IMR-90 (cell line): ENCODE results near the gene NLRX1. TPM values are rescaled to one million over a fixed set of nuclear protein-coding genes. Genes with fewer than 3 reads are reported as not detected.

Experiments
- ATAC-seq: fragments of 200-7000 bp; cut with Tn5 transposase; 2 replicates; pipeline ENCODE4 v1.9.1; 2020; ENCODE audit warnings: low read depth, mild to moderate bottlenecking, moderate library complexity
- BruUV-seq: library from RNA; stranded (reverse); fragments of 400-500 nt; replicated peaks from 2 replicates; lab custom pipeline; 2021; lab: Mats Ljungman, UMichigan
- CTCF ChIA-PET: fragments of 300-600 bp; formaldehyde crosslinking; extraction: SDS; loops from one replicate; lab custom pipeline; 2021; ENCODE audit warnings: antibody characterized with exemption; lab: Yijun Ruan, JAX
- POLR2A ChIA-PET: fragments of 300-600 bp; sonication (Branson Sonifier 250); formaldehyde crosslinking; loops from one replicate; lab custom pipeline; 2022; ENCODE audit warnings: antibody characterized with exemption; ENCODE audit not compliant: unreplicated experiment; lab: Charles Lee
- DNase-seq: peaks from one replicate; pipeline ENCODE4 v3.0.0; 2013
- H2AFZ ChIP-seq: replicated peaks from 2 replicates; pipeline ENCODE3; 2013; ENCODE audit warnings: low read length, mild to moderate bottlenecking; ENCODE audit not compliant: poor library complexity
- H2AK5ac ChIP-seq: 2 replicates; pipeline ENCODE4 v1.6.1; 2013; ENCODE audit warnings: low read depth, low read length, inconsistent platforms
- H2AK9ac ChIP-seq: replicated peaks from 2 replicates; pipeline ENCODE3; 2013; ENCODE audit warnings: mild to moderate bottlenecking, low read depth, low read length, moderate library complexity; ENCODE audit not compliant: poor library complexity
- H2BK120ac ChIP-seq: 2 replicates; pipeline ENCODE4 v1.6.1; 2013; ENCODE audit warnings: low read depth, low read length, inconsistent platforms
- H2BK15ac ChIP-seq: 3 replicates; pipeline ENCODE4 v1.6.1; 2013; ENCODE audit warnings: low read depth, low read length, inconsistent platforms
- H2BK20ac ChIP-seq: 2 replicates; pipeline ENCODE4 v1.6.1; 2013; ENCODE audit warnings: low read depth, mild to moderate bottlenecking, inconsistent platforms, low read length, moderate library complexity
- H2BK5ac ChIP-seq: 2 replicates; pipeline ENCODE4 v1.6.1; 2013; ENCODE audit warnings: mild to moderate bottlenecking, low read depth, low read length, inconsistent platforms; ENCODE audit not compliant: poor library complexity, severe bottlenecking
- H3K14ac ChIP-seq: replicated peaks from 2 replicates; pipeline ENCODE4 v1.6.1; 2013; ENCODE audit warnings: low read depth, low read length, inconsistent platforms
- H3K18ac ChIP-seq: 2 replicates; pipeline ENCODE4 v1.6.1; 2013; ENCODE audit warnings: low read depth, low read length, control low read depth
- H3K23ac ChIP-seq: 2 replicates; pipeline ENCODE4 v1.6.1; 2013; ENCODE audit warnings: low read depth, low read length, inconsistent platforms
- H3K27ac ChIP-seq: 2 replicates; pipeline ENCODE4 v1.5.1; 2013; ENCODE audit warnings: mild to moderate bottlenecking, control low read depth, low read length; ENCODE audit not compliant: insufficient read depth
- H3K27me3 ChIP-seq: 2 replicates; pipeline ENCODE4 v1.6.1; 2013; ENCODE audit warnings: low read length; ENCODE audit not compliant: control insufficient read depth, insufficient read depth
- H3K36me3 ChIP-seq: 2 replicates; pipeline ENCODE4 v1.6.1; 2013; ENCODE audit warnings: low read length, mixed read lengths; ENCODE audit not compliant: control insufficient read depth, insufficient read depth
- H3K4ac ChIP-seq: 2 replicates; pipeline ENCODE4 v1.6.1; 2013; ENCODE audit warnings: low read depth, low read length, inconsistent platforms
- H3K4me1 ChIP-seq: 2 replicates; pipeline ENCODE4 v1.6.1; 2013; ENCODE audit warnings: low read length, mixed read lengths; ENCODE audit not compliant: control insufficient read depth, insufficient read depth
- H3K4me2 ChIP-seq: 2 replicates; pipeline ENCODE4 v1.6.1; 2013; ENCODE audit warnings: low read depth, mild to moderate bottlenecking, control low read depth, low read length, moderate library complexity
- H3K4me3 ChIP-seq: 2 replicates; pipeline ENCODE4 v1.5.1; 2013; ENCODE audit warnings: low read depth, mild to moderate bottlenecking, control low read depth, low read length, moderate library complexity; ENCODE audit not compliant: insufficient read depth
- H3K56ac ChIP-seq: 2 replicates; pipeline ENCODE4 v1.6.1; 2013; ENCODE audit warnings: low read length, inconsistent platforms; ENCODE audit not compliant: insufficient read depth; ENCODE audit errors: extremely low read depth
- H3K79me1 ChIP-seq, 2 experiments: 2 replicates each; pipeline ENCODE4 v1.6.1; 2013; ENCODE audit warnings: low read length in 2 of 2, inconsistent platforms in 1 of 2, low read depth in 1 of 2
- H3K9ac ChIP-seq: 2 replicates; pipeline ENCODE4 v1.6.1; 2013; ENCODE audit warnings: low read depth, low read length, control low read depth
- H3K9me1 ChIP-seq: 2 replicates; pipeline ENCODE4 v1.6.1; 2013; ENCODE audit warnings: low read length, inconsistent platforms; ENCODE audit not compliant: insufficient read depth
- H3K9me3 ChIP-seq: 2 replicates; pipeline ENCODE4 v1.6.1; 2013; ENCODE audit warnings: low read length; ENCODE audit not compliant: control insufficient read depth, insufficient read depth
- H4K20me1 ChIP-seq: 2 replicates; pipeline ENCODE4 v1.6.1; 2013; ENCODE audit warnings: low read length, inconsistent platforms; ENCODE audit not compliant: insufficient read depth
- H4K5ac ChIP-seq: 2 replicates; pipeline ENCODE4 v1.6.1; 2013; ENCODE audit warnings: mild to moderate bottlenecking, low read depth, low read length, control low read depth
- H4K8ac ChIP-seq, 2 experiments: 2 replicates each; pipeline ENCODE4 v1.6.1; 2013; ENCODE audit warnings: low read depth in 2 of 2, low read length in 2 of 2, control low read depth in 1 of 2, inconsistent platforms in 1 of 2
- H4K91ac ChIP-seq: 2 replicates; pipeline ENCODE4 v1.6.1; 2013; ENCODE audit warnings: low read depth, low read length, inconsistent platforms; ENCODE audit not compliant: insufficient read depth
- MAZ ChIP-seq: IDR thresholded peaks from 2 replicates; pipeline ENCODE4 v1.6.1; 2012; ENCODE audit warnings: low read depth, mild to moderate bottlenecking, low read length, improper control_type of control experiment, moderate library complexity, borderline replicate concordance
- POLR2A ChIP-seq: IDR thresholded peaks from 2 replicates; pipeline ENCODE4 v1.6.1; 2012; ENCODE audit warnings: mild to moderate bottlenecking, low read depth, low read length
- WGBS, 2 experiments: methylation state at CpG; one replicate each; pipeline versions ENCODE4 v1.1.5 to v1.1.7; 2013; ENCODE audit warnings: missing lambda C conversion rate in 2 of 2; ENCODE audit not compliant: insufficient read length in 1 of 2; ENCODE audit errors: extremely low coverage in 2 of 2; 5-methylcytosine and 5-hydroxymethylcytosine counted together
- dilution Hi-C: fragments of 300-500 bp; cut with HindIII; formaldehyde crosslinking; loops from one replicate; pipeline ENCODE4 v1.14.3; 2018; ENCODE audit warnings: low sequenced_read_pairs; ENCODE audit not compliant: unreplicated experiment
- in situ Hi-C: fragments of 300-500 bp; cut with MboI; formaldehyde crosslinking; loops from 3 replicates; pipeline ENCODE4 v1.14.3; 2019; ENCODE audit warnings: low sequenced_read_pairs, inconsistent platforms, mixed read lengths
- intact Hi-C: fragments of 100-400 bp; cut with micrococcal nuclease; formaldehyde crosslinking; loops from 2 replicates; pipeline ENCODE4 v1.10.0; 2022
- polyA plus RNA-seq, 3 experiments: library from polyadenylated mRNA; depleted of rRNA; stranded (reverse); fragments of >200 nt; gene quantifications; 2 replicates each; pipeline ENCODE4 v1.2.3, GENCODE V29; 2012; ENCODE audit warnings: low replicate concordance in 1 of 3
- total RNA-seq: library from RNA; depleted of rRNA; stranded (reverse); fragments of >200 nt; gene quantifications from 2 replicates; pipeline ENCODE4 v1.2.3, GENCODE V29; 2012

The NLRX1 gene
- total and polyA plus RNA-seq, 2 of the 4 experiments (the other 2 are of a cell fraction) = 3.0 to 4.9 TPM

GRCh38 chr11:119195680-119196079, 27.2 kb downstream of the NLRX1 start:
- ATAC-seq (peak; percentile 96), DNase-seq (peak; percentile 58)
- H3K4me3 ChIP-seq = no peak overlapping the region
- no peak overlapping the region for H2BK120ac ChIP-seq
- H2AK9ac ChIP-seq = no peak overlapping the region
- no peak for TF ChIP-seq POLR2A
- TF ChIP-seq MAZ = no peak; the same call in 1 of the 2 replicates
- H3K27me3 ChIP-seq = peaks cover 6% of the 10 kb centered on the region
- ChIA-PET CTCF (interaction anchor here (1.1 to 1.6 kb wide), 4 partner anchors 10 to 142 kb away, joined by 3 to 8 read pairs (median 4); partner anchors contain the start of gene CBL), POLR2A (no interaction called here)
- H2BK15ac ChIP-seq = no peak overlapping the region
- in situ Hi-C loops (loop anchor here (5.0 kb wide), 1 partner anchor 93 kb away; the partner anchor contains the start of gene DPAGT1), intact Hi-C loops (loop anchor here (1.0 to 2.0 kb wide), 3 partner anchors 27 to 138 kb away; partner anchors contain the start of genes HYOU1 and NLRX1), dilution Hi-C loops (no loop called here)
- H3K14ac ChIP-seq = no peak overlapping the region
- peak overlapping the region; percentile 53 for H2AFZ ChIP-seq
- no peak overlapping the region for H4K91ac ChIP-seq
- peak overlapping the region; percentile 32 for H3K4me2 ChIP-seq
- H2AK5ac ChIP-seq = no peak overlapping the region
- no peak overlapping the region for H3K27ac ChIP-seq
- no peaks in the 10 kb centered on the region for H3K4me1 ChIP-seq
- H3K4ac ChIP-seq = no peak overlapping the region
- WGBS, 2 experiments = no CpG with 5 or more reads among the region's 6 CpGs
- no peak overlapping the region for H4K5ac ChIP-seq
- H3K56ac ChIP-seq = no peak overlapping the region
- no peak overlapping the region for H4K8ac ChIP-seq
- no peaks in the 10 kb centered on the region for H3K79me1 ChIP-seq
- H2BK5ac ChIP-seq = no peak overlapping the region
- H3K18ac ChIP-seq = no peak overlapping the region
- H3K36me3 ChIP-seq = no peaks in the 10 kb centered on the region
- H2BK20ac ChIP-seq = no peak overlapping the region
- H3K9ac ChIP-seq = no peak overlapping the region
- H3K23ac ChIP-seq = no peak overlapping the region
- no TSS peak for BruUV-seq
- no peaks in the 10 kb centered on the region; the same call in 1 of the 2 replicates for H3K9me1 ChIP-seq
- no peaks in the 10 kb centered on the region for H4K20me1 ChIP-seq
- no peaks in the 10 kb centered on the region for H3K9me3 ChIP-seq
